ENCODE results near the gene DEDD2.

DEDD2 gene

DNA sequence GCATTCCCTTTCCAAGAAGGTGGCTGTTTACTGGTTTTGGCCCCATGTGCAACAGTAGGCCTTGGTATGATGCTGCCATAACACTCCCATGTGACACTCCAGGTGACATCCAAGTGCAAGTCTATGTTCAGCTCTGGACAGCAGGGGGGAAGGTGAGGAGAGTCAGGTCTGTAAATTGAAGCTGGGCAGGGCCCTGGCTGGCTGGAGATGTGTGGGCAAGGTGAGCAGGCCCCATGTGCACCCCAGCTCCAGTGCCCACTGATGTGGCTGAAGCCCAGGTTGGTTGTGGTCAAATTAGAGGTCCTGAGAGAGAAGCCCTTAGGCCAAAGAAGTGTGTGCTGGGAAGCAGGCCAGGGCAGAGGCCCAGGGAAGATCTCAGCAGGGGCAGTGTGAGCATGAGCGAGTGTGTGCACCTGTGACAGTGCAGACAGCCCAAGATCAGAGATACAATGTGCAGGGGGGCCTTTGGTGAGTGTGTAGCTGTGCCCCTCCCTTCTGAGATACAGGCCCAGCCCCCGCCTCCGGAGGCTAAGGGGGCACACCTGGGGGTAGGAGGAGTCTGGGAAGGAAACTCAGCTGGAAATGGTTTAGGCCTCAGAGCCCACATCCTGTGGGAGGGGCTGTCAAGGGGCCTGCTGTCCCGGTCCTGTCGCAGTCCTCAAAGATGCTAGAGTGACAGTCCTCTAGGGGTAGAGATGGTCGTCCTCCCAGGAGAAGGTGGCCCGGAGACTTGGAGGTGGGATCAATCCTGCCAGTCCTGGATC is 18.6 kb downstream of the DEDD2 start:
- DNase-seq (ENCODE audit: low spot score): no peak

DNA sequence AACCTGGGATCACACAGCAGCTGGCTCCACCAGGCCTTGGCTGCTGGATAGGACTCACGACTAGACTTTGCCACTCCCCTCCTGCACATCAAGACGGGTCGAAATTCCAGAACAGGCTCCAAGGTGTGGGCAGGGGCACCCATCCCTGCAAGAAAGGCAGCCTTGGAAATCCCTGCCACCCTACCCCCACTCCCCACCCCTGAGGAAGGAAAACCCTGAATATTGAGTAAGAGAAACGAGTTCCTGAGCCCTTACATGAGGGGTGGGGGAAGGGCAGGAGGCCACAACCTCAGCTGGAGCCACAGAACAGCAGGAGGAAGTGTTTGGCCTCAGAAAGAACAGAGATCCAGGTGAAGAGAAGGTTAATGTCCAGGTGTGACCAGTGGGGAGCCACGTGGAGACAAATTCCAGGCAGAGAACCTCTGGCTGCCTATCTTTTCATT is 20.1 kb downstream of the DEDD2 start:
- no peak for DNase-seq (ENCODE audit: low spot score)

DNA sequence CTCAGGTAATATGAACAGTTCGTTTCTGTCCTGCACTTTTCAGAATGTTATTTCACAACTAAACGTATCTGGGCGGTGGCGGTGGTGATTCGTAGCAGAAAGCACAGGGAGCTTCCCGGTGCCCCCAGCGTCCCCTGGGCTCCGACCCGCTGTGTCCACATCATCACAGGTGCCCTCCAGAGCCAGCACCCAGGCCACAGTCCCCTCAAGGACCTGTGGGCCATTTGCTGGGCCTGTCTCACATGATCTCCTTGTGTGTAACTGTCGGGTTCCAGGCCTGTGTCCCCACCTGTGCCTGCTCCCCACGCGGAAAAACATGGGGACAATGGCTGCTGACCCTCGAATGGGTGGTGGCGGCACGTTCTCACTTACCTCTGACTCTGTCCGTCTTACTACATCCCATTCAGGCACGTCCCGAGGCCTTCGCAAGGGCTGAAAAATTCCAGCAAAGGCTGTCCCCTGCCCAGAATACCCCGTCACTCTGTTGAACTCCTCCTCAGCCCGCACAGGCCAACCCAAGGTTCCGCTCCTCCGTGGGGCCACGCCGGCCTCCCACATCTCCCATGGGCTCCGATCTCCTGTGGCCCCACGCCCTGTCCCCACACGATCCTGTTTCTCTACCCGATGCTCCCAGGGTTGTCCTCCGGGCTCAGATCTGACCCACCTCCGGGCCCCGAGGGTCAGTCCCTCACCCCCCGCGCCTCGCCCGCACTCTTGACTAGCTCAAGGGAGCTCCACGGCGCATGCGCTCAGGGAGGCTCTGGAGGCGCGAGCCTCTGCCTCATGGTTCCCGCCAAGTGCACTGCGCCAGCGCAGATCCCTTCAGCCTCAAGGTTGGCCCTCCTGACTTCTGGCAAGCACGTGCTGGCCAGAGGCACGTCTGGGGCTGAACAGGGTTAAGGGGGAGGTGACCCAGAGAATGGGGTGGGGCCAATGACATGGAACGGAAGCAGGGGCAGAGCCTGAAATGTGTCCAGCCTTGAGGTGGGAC is 21.2 kb downstream of the DEDD2 start:
- DNase-seq (ENCODE audit: low spot score): no peak

DNA sequence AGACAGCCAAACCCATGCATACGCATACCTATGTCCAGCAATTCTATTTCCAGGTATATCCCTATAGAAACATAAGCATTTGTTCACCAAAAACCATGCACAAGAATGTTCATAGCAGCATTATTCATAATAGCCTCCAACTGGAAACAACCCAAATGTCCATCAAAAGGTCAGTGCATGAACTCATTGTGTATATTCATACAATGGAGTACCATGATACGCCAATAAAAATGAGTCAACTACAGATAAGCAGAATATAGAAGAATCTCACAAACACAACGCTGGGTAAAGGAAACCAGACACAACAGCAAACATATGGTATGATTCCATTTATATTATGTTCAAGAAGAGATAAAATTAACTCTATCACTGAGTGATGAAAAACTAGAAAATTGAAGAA is 23.8 kb downstream of the DEDD2 start:
- DNase-seq (ENCODE audit: low spot score): no peak

DNA sequence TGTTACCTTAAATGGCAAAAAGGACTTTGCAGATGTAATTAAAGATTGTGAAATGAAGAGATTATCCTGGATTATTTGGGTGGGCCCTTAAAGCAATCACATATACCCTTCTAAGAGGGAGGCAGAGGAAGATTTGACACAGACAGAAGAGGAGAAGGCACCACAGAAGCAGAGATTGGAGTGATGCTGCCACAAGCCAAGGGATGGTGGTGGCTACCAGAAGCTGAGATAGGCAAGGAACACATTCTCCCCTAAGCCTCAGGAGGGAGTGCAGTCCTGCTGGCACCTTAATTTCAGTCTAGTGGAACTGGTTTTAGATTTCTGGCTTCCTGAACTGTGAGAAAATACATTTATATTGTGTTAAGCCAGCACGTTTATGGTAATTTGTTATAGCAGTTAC is 24.2 kb downstream of the DEDD2 start:
- no peak for DNase-seq (ENCODE audit: low spot score)

DNA sequence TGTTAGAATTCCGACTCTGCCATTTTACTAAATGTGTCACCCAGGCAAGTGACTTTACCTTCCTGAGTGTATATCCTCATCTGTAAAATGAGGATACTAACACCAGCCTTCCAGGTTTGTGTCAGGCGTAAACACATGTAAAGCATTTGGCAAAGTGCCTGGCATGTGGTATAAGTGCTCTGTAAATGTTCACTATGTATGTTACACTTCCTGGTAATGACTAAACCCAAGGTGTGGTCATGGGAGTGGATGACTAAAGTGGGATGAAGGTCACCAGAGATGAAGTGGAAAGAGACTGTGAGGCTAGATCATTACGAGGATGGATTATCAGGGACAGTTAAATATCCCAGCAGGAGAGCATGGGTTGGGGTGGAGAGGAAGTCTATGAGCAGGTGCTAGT is 25.6 kb downstream of the DEDD2 start:
- no peak for DNase-seq (ENCODE audit: low spot score)

DNA sequence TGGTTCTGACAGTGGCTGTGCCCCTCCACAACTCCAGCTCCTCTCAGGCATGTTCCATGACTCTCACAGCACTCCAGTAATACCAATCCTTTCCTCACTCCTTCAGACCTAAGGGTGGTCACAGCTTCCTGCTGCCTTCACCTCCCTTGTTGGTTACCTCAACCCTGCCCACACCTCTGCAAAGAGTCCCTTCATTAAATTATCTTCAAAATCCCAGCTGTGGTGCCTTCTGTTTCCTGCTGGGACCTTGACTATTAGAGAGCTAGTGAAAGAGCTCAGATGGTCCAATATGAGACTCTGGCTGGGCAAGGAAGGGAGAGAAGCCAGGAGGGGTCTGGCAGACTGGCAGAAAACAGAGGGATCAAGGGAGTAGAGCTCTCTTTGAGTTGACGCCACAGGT is 26.1 kb downstream of the DEDD2 start:
- DNase-seq (ENCODE audit: low spot score): no peak

DNA sequence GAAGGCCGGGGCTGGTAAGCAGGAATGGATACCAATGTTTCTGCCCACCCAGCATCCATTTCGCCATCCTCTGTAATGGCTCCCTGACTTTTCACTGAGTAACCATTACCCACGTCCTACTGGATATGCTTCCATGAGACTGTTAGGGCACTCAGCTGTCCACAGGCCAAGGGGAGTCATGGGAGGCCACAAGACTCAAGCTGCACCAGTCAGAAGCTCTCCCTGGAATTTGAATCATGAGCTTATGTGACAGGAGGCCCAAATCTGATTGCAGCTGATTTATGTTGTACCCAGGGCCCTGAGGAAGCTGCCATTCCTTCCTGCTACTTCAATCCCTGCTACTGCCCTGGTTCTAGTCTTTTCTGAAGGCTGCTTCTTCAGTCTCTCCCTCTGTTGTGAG is 28.3 kb downstream of the DEDD2 start:
- DNase-seq (ENCODE audit: low spot score): no peak

DNA sequence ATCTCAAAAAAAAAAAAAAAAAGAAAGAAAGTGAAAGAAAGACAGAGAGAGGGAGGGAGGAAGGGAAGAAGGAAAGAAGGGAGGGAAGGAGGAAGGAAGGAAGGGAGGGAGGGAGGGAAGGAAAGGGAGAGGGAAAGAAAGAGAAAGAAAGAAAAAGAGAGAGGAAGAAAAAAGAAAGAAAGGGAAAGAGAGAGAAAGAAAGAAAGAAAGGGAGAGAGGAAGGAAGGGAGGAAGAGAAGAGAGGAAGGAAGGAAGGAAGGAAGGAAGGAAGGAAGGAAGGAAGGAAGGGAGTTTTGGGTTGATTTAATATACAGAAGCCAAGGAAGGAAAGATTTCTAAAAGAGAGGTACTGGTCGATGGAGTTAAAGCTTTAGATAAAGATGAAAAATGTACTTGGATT is 28.8 kb downstream of the DEDD2 start:
- DNase-seq (ENCODE audit: low spot score): no peak

DNA sequence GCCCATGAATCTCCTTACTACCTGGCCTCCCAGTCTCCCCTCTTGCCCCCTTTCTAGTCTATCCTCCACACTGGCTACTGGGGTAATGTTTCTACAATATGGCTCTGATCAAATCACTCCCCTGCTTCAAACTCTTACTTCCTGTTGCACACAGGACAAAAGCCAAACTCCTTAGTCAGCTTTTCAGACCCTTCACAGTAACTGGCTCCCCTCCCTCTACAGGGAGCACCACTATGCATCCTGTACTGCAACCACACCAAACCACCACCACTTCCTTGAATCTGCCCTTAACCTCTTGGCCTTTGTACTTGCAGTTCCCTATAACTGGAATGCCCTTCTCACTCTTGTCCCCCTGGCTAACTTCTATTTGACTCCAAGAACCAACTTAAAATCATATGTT is 32.2 kb downstream of the DEDD2 start:
- no peak for DNase-seq (ENCODE audit: low spot score)

DNA sequence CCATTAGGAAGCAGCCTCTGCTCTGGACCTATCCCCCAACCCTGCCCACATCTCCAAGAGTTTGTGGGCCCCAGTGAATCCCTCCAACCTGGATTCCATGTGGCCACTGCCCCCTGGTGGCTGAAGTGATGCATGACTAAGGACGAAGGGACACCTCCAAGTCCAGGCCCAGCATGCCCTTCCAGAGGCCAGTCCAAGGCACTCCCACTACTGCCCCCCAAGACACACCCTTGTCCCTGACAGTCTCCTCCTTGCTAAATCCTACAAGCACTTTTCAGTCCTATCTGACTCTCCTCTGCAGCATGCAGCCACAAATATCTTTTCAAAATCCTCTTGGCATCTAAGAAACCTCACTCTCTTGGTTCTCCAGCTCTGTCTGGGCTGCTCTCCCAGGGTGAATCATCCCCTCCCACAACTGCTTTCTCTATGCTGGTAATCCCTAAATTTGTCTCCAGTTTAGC is 33.0 kb downstream of the DEDD2 start:
- peak; percentile 85 for DNase-seq (ENCODE audit: low spot score)

DNA sequence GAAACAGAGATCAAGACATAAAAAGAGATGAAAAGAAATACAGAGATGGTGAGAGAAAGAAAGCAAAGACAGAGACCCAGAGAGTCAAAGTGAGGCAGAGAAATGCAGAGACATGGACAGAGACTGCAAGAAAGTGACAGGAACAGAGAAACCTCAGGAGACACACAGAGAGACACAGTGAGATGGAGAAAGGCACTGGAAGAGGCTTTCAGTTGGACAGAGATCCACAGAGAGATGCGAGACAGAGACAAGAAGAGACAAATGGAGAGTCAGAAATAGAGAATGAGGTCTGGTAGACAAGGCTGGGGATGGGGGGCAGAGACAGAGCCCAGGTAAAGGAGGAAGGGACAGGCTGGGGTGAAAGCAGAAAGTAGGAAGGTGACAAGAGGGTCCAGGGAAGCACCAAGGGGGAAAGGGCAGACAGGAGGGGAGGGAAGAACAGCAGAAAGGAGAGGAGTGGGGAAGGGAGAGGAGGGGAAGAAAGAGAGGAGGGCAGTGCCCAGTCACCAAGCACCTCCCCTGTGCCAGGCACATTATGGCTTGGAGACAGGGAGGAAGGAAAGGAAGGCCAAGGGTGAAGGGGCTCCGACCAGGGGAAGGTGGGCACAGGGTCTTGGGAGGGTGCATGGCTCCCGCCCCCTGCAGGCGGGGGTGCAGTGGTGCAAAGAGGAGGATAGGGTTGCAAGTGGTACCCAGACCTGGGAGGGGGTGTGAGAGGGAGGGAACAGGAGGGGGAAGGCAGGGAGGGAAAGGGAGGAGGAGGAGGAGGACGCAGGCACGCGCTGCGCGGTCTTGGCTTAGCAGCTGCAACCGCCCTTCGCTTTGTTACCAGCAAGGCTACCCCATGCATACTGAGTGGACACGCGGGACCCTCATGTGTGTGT is 38.4 kb downstream of the DEDD2 start:
- DNase-seq (ENCODE audit: low spot score): peak; percentile 76

DNA sequence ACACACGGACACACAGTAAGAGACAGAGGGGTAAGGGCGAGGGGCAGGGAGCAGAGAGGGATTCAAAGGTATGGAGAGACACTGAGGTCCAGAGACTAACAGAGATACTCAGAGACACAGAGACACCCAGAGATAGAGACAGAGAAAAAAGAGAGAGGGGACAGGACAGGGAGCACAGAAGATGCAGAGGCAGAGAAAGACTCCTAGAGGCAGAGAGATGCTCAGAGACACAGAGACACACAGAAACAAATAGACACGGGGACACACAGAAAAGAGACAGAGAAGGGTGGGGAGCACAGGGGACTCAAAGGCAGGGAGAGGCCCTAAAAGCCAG is 39.8 kb downstream of the DEDD2 start:
- no peak for DNase-seq (ENCODE audit: low spot score)

DNA sequence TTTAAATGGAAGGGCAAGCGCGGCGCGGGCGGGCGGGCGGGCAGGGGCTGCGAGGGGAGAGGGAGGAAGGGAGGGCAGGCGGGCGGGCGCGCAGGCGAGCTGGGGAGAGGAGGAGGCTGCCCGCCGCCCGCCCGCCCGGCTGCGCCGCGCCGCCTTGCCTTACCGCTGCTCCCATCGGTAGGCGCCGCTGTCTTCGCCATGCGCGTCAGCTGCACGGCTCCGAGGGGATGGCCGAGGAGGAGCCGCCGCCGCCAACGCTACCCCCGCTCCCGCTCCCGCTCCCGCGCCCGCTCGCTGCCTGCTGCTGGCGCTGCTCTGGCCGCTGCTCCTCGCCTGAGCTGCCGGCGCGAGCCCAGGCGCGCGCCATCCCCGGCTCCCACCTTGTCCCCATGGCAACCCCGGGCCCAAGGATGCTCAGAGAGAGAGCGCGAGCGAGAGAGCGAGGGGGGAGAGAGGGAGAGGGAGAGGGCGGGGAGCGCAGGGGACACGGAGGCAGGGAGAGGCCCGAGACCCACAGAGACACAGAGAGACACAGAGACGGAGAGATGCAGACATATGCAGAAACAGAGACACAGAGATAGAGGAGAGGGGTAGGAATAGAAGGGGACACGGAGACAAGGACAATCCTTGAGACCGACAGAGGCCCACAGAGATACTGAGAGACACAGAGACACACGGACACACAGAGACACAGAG is 40.3 kb downstream of the DEDD2 start:
- DNase-seq (ENCODE audit: low spot score): peak; percentile 91

DNA sequence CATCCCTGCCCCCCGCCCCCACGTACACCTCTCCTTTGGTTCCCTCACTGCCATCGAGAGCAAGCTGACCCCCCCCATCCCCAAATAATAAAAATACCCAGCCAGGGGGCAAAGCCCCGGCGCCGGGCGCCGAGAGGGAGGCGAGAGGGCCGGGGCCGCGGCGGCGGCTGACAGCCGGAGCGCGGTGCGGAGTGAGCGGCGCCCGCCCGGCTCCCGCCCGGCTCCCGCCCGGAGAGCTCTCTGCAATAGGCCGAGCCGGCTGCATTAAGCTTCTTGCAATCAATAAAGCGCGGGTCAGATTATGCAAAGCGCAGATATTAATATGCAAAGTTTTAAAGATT is 40.9 kb downstream of the DEDD2 start:
- DNase-seq (ENCODE audit: low spot score): peak; percentile 91

DNA sequence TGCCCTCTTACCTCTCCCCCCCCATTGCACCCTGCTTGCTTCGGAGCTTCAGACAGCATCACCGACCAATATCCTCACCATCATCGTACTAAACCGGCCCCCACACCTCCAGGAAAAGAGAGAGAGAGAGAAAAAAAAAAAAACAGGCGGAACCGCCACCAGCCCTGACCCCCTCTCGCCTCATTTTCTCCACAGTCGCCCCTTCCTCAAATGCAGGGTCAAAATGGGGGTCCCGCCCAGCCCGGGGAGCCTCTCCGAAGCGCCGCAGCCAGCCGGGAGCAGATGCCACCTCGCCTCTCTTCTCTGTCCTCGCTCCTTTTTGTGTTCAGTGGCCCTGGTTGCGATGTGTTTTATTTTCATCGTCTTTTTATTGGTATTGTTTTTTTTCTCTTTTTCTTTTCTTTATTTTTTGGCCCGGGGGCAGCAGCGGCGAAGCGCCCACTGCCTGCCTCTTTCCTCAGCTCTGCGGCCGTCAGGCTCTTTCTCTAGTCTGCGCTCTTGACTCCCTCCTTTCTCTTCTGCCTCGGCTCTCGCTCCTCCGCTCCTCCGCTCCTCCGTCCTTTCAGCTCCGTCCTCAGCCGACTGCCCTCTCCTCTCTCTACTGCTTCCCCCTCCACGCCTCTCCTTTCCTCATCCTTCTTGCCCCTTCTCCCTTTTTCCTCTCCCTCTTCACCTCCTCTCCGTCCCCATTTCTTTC is 41.4 kb downstream of the DEDD2 start:
- no peak for DNase-seq (ENCODE audit: low spot score)

DNA sequence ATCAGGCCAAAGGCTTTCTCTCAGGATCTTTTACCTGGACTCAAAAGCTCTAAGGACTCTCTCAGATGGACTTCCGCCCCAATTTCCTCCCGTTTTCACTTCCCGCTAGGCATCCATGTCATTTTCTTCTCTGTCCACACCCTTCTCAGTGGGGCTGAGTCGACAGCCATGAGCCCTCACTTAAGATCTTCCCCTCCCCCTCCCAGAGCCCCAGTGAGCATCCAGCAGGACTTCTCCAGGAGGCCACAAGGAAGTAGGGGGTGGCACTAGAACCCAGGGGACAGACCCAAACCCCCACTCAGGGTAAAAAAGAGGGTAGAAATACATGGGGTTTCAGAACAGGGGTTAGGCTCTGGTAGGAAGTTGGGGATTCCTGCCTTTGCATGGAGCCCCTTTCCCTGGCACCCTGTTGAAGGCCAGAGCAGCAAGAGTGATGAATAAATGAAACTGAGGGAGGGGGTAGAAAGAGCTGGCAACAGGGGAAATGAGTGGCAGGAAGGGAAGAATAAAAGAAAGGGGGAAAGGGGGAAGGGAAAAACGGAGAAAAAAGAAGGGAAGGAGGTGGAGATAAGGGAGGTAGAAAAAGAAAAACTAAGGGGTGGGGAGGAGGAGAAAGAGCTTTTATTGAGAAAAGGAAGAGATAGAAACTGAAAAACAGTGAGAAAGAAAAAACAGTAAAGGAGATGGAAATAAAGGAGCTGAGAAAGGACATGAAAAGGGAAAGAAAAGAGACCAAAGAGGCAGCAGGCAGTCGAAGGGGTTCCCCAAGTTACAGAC is 42.3 kb downstream of the DEDD2 start:
- no peak for DNase-seq (ENCODE audit: low spot score)

DNA sequence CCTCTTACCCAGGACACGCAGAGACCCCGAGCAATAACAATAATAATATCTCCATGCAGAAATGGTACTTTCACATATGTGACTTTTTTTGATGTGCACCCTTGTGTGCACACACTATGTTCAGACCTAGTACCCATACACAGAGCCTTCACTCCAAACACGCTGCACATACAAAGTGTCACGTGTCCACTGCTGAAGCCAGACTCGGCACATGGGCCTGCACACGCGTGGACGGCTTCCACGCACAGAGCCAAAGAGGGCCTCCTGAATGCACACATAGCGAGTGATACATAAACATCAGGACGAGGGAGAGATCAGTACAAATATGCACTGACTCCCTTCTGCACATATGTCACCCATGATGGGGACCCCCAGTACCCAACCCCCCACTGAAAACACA is 43.3 kb downstream of the DEDD2 start:
- DNase-seq (ENCODE audit: low spot score): no peak

DNA sequence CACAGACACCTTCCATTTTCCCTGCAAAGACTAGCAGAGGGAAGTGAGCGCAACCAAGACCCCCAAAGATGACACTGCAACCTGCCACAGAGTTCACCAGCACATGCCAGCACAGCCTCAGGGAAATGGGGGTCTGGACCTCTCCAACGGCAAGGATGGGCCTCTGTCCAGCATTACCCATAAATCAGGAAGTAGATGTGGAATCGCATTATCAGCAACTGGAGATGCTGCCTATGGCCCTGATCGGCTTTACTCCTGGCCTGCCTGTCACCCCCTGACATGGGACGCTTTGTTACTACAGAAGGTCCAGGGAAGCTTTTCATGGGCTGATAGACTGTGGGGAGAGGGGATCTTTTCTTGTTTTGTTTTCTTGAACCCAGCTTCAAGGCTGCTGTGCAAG is 43.8 kb downstream of the DEDD2 start:
- no peak for DNase-seq (ENCODE audit: low spot score)

DNA sequence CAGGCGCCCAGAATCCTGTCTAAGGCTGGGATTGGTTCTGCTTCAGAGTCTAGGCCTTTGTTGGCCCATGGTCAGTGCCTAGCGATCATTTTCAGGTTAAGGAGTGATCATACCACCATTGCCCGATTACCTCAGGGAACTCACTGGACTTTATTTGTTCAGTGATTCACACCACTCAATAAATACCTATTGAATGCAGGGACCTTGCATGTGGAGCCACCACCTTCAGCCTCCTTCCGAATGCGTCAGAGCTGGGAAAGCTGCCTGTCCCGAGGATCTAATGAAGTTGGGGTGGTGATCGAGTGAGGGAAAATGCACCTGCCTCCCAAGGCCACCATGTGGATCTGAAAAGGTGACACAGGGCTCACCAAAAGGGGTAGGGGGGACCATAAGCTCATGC is 45.2 kb downstream of the DEDD2 start:
- DNase-seq (ENCODE audit: low spot score): no peak

Measured in D341Med (cell line).